A549 (cell line): ENCODE measurements around the gene COPS8. TPM values are rescaled to one million over a fixed set of nuclear protein-coding genes. Genes with fewer than 3 reads are reported as not detected.

Source experiments
- ATAC-seq, 2 experiments: fragments of 200-7000 bp in 1 of 2; fragments of >200 bp in 1 of 2; cut with Nextera tagmentation in 1 of 2; cut with Tn5 transposase in 1 of 2; 3 replicates each; pipeline versions ENCODE4 v1.8.0 to v1.9.1; 2018 to 2020; ENCODE audit warnings: mild to moderate bottlenecking in 1 of 2, moderate library complexity in 1 of 2
- CTCF ChIA-PET: fragments of 300-600 bp; sonication (Branson Sonifier 250); formaldehyde crosslinking; extraction: SDS; loops from one replicate; lab custom pipeline; 2021; ENCODE audit warnings: antibody characterized with exemption, inconsistent platforms; lab: Yijun Ruan, JAX
- POLR2A ChIA-PET: fragments of 350-600 bp; formaldehyde crosslinking; extraction: SDS; loops from one replicate; lab custom pipeline; 2021; ENCODE audit warnings: antibody characterized with exemption, inconsistent platforms; lab: Yijun Ruan, JAX
- DNase-seq, 2 experiments: peaks; one replicate each; pipeline versions ENCODE4 v3.0.0 to v3.0.0-alpha.2; 2011 to 2016; ENCODE audit warnings: low read depth in 1 of 2, low spot score in 1 of 2
- FAIRE-seq: peaks from 2 replicates; lab custom pipeline; 2011; peaks lifted over from hg19 to GRCh38; lab: Jason Lieb, UNC
- H3K27ac ChIP-seq, 2 experiments: fragments of >200 bp; sonication (Bioruptor Twin); formaldehyde crosslinking; 3 replicates each; pipeline ENCODE4 v1.5.1; 2016 to 2017
- H3K4me1 ChIP-seq: fragments of >200 bp; sonication (Bioruptor Twin); formaldehyde crosslinking; 3 replicates; pipeline ENCODE4 v1.6.1; 2016
- H3K4me2 ChIP-seq: fragments of >200 bp; sonication (Bioruptor Twin); formaldehyde crosslinking; 3 replicates; pipeline ENCODE4 v1.6.1; 2016
- H3K4me3 ChIP-seq: fragments of >200 bp; sonication (Bioruptor Twin); formaldehyde crosslinking; 3 replicates; pipeline ENCODE4 v1.5.1; 2016
- H3K9me3 ChIP-seq: fragments of >200 bp; sonication (Bioruptor Twin); formaldehyde crosslinking; 3 replicates; pipeline ENCODE4 v1.6.1; 2016
- BHLHE40 ChIP-seq: IDR thresholded peaks from 2 replicates; pipeline ENCODE4 v1.6.1; 2012; ENCODE audit warnings: low read depth, low read length, inconsistent platforms
- CHD2 ChIP-seq: fragments of 150-350 bp; IDR thresholded peaks from 2 replicates; pipeline ENCODE4 v1.6.1; 2014; ENCODE audit warnings: low read length; ENCODE audit not compliant: partially characterized antibody
- CHD4 ChIP-seq: fragments of 200-600 bp; sonication (generic); IDR thresholded peaks from 2 replicates; pipeline ENCODE4 v1.6.1; 2016; ENCODE audit warnings: antibody characterized with exemption, mild to moderate bottlenecking, borderline replicate concordance
- EHMT2 ChIP-seq: fragments of 200-600 bp; sonication (generic); IDR thresholded peaks from 2 replicates; pipeline ENCODE4 v1.6.1; 2016; ENCODE audit warnings: antibody characterized with exemption, low read depth, mild to moderate bottlenecking, moderate library complexity
- ESRRA ChIP-seq: fragments of 150-350 bp; IDR thresholded peaks from 2 replicates; pipeline ENCODE4 v1.6.1; 2014; ENCODE audit warnings: mild to moderate bottlenecking, low read length, borderline replicate concordance
- FOSB ChIP-seq: fragments of 250-450 bp; sonication (Bioruptor Pico); IDR thresholded peaks from 2 replicates; pipeline ENCODE4 v1.5.0; 2020; ENCODE audit warnings: mild to moderate bottlenecking, moderate library complexity
- HEYL ChIP-seq: fragments of 250-450 bp; sonication (Bioruptor Pico); IDR thresholded peaks from 2 replicates; pipeline ENCODE4 v1.8.0; 2021; ENCODE audit warnings: mild to moderate bottlenecking, moderate library complexity
- HOXA7 ChIP-seq: fragments of 250-450 bp; sonication (Bioruptor Pico); IDR thresholded peaks from 2 replicates; pipeline ENCODE4 v1.5.0; 2020; ENCODE audit warnings: mild to moderate bottlenecking, moderate library complexity
- JUN ChIP-seq, 2 experiments: fragments of >200 bp; sonication (Bioruptor Twin); formaldehyde crosslinking; IDR thresholded peaks; 2 replicates in 1 of 2; 3 replicates in 1 of 2; pipeline ENCODE4 v1.6.1; 2016 to 2017
- JUNB ChIP-seq: fragments of >200 bp; sonication (Bioruptor Twin); formaldehyde crosslinking; IDR thresholded peaks from 2 replicates; pipeline ENCODE4 v1.6.1; 2016
- MAFK ChIP-seq: fragments of 450-650 bp; IDR thresholded peaks from 2 replicates; pipeline ENCODE4 v1.6.1; 2014; ENCODE audit not compliant: partially characterized antibody
- NFE2L2 ChIP-seq: fragments of 150-350 bp; conservative IDR thresholded peaks from 2 replicates; pipeline ENCODE4 v1.6.1; 2014; ENCODE audit warnings: low read length
- NR3C1 ChIP-seq: fragments of >200 bp; sonication (Bioruptor Twin); formaldehyde crosslinking; IDR thresholded peaks from 3 replicates; pipeline ENCODE4 v1.6.1; 2017
- POLR2AphosphoS2 ChIP-seq: conservative IDR thresholded peaks from 2 replicates; pipeline ENCODE4 v1.6.1; 2012; ENCODE audit warnings: low read length, improper control_type of control experiment, inconsistent platforms
- RCOR1 ChIP-seq: fragments of 150-350 bp; IDR thresholded peaks from 2 replicates; pipeline ENCODE4 v1.6.1; 2014; ENCODE audit warnings: antibody characterized with exemption, low read length, low read depth
- RFX5 ChIP-seq: fragments of 450-650 bp; IDR thresholded peaks from 2 replicates; pipeline ENCODE4 v1.7.1; 2014; ENCODE audit warnings: antibody characterized with exemption, mild to moderate bottlenecking, moderate library complexity
- SREBF2 ChIP-seq: fragments of 450-650 bp; IDR thresholded peaks from 2 replicates; pipeline ENCODE4 v1.6.1; 2014; ENCODE audit warnings: mild to moderate bottlenecking, moderate library complexity
- ZC3H11A ChIP-seq: fragments of 450-650 bp; IDR thresholded peaks from 2 replicates; pipeline ENCODE4 v1.6.1; 2014; ENCODE audit warnings: antibody characterized with exemption, mild to moderate bottlenecking
- ZFP36 ChIP-seq: fragments of 450-650 bp; IDR thresholded peaks from 2 replicates; pipeline ENCODE4 v1.6.1; 2014; ENCODE audit warnings: borderline replicate concordance; ENCODE audit not compliant: partially characterized antibody
- ZSCAN20 ChIP-seq: fragments of 250-450 bp; sonication (Bioruptor Pico); IDR thresholded peaks from 2 replicates; pipeline ENCODE4 v1.8.0; 2022; ENCODE audit warnings: mild to moderate bottlenecking, moderate library complexity
- WGBS: methylation state at CpG from one replicate; pipeline ENCODE4 v1.1.6; 2017; ENCODE audit errors: missing lambda C conversion rate; 5-methylcytosine and 5-hydroxymethylcytosine counted together
- polyA plus RNA-seq, 4 experiments: library from polyadenylated mRNA; depleted of rRNA in 3 of 4; stranded (reverse); fragments of >200 nt; fragmentation: RNase III in 1 of 4; extraction: RNeasy Plus Mini Kit Qiagen cat#74134 plus additional on column Dnase treatment in 1 of 4; gene quantifications; 2 replicates in 3 of 4; 3 replicates in 1 of 4; pipeline ENCODE4 v1.2.3, GENCODE V29; 2011 to 2017
- TF ChIP-seq, protein P1 (sequence below): fragments of 450-650 bp; IDR thresholded peaks from 2 replicates; pipeline ENCODE4 v1.6.1; 2014; ENCODE audit warnings: antibody characterized with exemption
- TF ChIP-seq, protein P2 (sequence below): fragments of 200-600 bp; sonication (generic); IDR thresholded peaks from 2 replicates; pipeline ENCODE4 v1.6.1; 2016; ENCODE audit warnings: antibody characterized with exemption, mild to moderate bottlenecking, moderate library complexity

Gene COPS8
- polyA plus RNA-seq, 2 of the 4 experiments (the other 2 are of a cell fraction): 85.7 to 161 TPM

DNA sequence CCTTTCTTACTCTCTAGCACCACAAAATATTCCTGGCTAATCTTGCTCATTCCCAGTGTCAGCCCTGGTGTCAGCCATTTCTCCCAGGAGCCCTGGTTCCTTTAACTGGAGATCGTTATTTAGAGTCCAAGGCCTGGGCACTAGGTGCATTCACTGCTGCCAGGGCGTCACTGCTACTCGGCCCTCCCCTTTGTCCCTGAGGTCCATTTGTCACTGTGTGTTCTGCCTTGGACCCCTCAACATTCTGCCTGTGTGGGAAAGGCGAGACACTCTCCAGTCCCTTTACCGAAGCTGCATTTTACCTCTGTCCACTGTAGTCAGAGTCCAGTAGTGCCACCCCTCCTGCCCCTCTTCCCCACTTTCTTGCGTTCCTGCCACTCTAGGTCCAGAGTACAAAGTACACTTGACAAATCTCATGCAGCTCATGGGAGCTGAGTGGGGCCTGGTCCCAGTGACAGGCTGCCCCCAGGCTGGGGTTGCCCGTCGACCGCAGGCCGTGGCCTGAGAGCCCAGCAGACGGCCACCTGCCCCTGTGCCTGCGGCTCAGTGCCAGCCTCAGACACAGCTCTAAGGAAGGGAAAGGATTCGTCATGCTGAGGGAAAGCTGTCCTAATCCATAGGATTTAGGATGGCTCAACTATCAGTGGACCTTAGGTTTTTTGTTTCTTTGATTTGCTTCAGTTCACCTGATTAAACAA, 52.1 kb downstream of the COPS8 start:
- no peak for TF ChIP-seq POLR2AphosphoS2
- no peak for TF ChIP-seq CHD2
- TF ChIP-seq NR3C1: no peak
- TF ChIP-seq RCOR1: no peak
- TF ChIP-seq, protein P1, sequence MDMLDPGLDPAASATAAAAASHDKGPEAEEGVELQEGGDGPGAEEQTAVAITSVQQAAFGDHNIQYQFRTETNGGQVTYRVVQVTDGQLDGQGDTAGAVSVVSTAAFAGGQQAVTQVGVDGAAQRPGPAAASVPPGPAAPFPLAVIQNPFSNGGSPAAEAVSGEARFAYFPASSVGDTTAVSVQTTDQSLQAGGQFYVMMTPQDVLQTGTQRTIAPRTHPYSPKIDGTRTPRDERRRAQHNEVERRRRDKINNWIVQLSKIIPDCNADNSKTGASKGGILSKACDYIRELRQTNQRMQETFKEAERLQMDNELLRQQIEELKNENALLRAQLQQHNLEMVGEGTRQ: no peak
- no peak for TF ChIP-seq SREBF2
- TF ChIP-seq NFE2L2: no peak
- TF ChIP-seq RFX5: no peak
- Histone ChIP-seq H3K4me1 (no peaks in the 10 kb centered on the region), H3K9me3 (peaks cover 14% of the 10 kb centered on the region), H3K4me3 (no peak overlapping the region), H3K4me2 (no peak overlapping the region), H3K27ac (0 out of 6 replicates have a peak overlapping the region, but pooled peaks of 1 of the 2 experiments have one; percentile 4)
- no peak for ATAC-seq
- WGBS: 84% methylated on average over 13 of the region's 13 CpGs
- POLR2A ChIA-PET: no interaction called here
- CTCF ChIA-PET: interaction anchor here (1.6 kb wide), 1 partner anchor 9 kb away, joined by 4 read pairs; no protein-coding TSS in a partner anchor
- no peak for FAIRE-seq
- DNase-seq: no peak

DNA sequence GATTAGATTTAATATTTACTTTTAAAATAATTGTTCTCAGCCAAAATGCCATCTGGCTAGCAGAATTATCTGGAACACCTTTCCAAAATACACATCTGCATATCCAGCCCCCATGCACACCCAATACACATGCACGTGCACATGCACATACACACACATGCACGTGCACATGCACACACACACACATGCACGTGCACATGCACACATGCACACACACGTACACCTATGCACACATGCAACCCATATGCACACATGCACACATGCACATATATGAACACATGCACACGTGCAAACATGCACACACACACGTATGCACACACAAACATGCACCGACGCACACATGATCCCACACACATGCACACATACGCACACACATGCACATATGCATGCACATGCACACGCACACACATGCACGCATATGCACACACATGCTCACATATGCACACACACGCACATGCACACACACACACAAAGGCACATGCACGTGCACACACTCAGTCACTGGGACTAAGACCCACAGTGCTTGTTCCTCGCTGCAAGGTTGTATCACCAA, 53.5 kb downstream of the COPS8 start:
- FAIRE-seq (no peak), DNase-seq (no peak), ATAC-seq (no peak)
- Histone ChIP-seq H3K4me2 (no peak overlapping the region), H3K4me3 (no peak overlapping the region), H3K27ac (no peak overlapping the region), H3K4me1 (peaks cover 8% of the 10 kb centered on the region; the same call in 1 of the 3 replicates), H3K9me3 (peaks cover 2% of the 10 kb centered on the region; the same call in 2 of the 3 replicates)
- ChIA-PET POLR2A (no interaction called here), CTCF (no interaction called here)
- TF ChIP-seq CHD4: no peak
- TF ChIP-seq FOSB: no peak
- no peak for TF ChIP-seq HOXA7 (CRISPR knock-in tag)
- TF ChIP-seq, protein P2, sequence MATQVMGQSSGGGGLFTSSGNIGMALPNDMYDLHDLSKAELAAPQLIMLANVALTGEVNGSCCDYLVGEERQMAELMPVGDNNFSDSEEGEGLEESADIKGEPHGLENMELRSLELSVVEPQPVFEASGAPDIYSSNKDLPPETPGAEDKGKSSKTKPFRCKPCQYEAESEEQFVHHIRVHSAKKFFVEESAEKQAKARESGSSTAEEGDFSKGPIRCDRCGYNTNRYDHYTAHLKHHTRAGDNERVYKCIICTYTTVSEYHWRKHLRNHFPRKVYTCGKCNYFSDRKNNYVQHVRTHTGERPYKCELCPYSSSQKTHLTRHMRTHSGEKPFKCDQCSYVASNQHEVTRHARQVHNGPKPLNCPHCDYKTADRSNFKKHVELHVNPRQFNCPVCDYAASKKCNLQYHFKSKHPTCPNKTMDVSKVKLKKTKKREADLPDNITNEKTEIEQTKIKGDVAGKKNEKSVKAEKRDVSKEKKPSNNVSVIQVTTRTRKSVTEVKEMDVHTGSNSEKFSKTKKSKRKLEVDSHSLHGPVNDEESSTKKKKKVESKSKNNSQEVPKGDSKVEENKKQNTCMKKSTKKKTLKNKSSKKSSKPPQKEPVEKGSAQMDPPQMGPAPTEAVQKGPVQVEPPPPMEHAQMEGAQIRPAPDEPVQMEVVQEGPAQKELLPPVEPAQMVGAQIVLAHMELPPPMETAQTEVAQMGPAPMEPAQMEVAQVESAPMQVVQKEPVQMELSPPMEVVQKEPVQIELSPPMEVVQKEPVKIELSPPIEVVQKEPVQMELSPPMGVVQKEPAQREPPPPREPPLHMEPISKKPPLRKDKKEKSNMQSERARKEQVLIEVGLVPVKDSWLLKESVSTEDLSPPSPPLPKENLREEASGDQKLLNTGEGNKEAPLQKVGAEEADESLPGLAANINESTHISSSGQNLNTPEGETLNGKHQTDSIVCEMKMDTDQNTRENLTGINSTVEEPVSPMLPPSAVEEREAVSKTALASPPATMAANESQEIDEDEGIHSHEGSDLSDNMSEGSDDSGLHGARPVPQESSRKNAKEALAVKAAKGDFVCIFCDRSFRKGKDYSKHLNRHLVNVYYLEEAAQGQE: no peak
- no peak for TF ChIP-seq BHLHE40
- TF ChIP-seq ZC3H11A: no peak
- TF ChIP-seq JUNB: no peak
- no peak for TF ChIP-seq MAFK
- TF ChIP-seq JUN (IDR thresholded peaks at IDR 0.05): no peak
- TF ChIP-seq HEYL (CRISPR knock-in tag): no peak
- TF ChIP-seq ZFP36: no peak
- TF ChIP-seq ESRRA: no peak
- TF ChIP-seq SREBF2: no peak
- no peak for TF ChIP-seq ZSCAN20 (CRISPR knock-in tag)
- no peak for TF ChIP-seq EHMT2
- WGBS: 71% methylated on average over 14 of the region's 14 CpGs
